Activated CD4-positive, alpha-beta T cell treated with anti-CD3 and anti-CD28 coated beads for 24 hours (primary cell): ENCODE data around the gene USP17L19.
"Not testable (repeated sequence)": the region's sequence is repeated elsewhere in the genome, so short reads cannot be mapped to it uniquely, and the experiment has no call there.

Source experiments
- DNase-seq, 2 donors: peaks; one replicate each; pipeline ENCODE4 v3.0.0-alpha.2; 2020; ENCODE audit warnings: low read depth in 2 of 2

The USP17L19 gene, protein sequence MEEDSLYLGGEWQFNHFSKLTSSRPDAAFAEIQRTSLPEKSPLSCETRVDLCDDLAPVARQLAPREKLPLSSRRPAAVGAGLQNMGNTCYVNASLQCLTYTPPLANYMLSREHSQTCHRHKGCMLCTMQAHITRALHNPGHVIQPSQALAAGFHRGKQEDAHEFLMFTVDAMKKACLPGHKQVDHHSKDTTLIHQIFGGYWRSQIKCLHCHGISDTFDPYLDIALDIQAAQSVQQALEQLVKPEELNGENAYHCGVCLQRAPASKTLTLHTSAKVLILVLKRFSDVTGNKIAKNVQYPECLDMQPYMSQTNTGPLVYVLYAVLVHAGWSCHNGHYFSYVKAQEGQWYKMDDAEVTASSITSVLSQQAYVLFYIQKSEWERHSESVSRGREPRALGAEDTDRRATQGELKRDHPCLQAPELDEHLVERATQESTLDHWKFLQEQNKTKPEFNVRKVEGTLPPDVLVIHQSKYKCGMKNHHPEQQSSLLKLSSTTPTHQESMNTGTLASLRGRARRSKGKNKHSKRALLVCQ

DNA sequence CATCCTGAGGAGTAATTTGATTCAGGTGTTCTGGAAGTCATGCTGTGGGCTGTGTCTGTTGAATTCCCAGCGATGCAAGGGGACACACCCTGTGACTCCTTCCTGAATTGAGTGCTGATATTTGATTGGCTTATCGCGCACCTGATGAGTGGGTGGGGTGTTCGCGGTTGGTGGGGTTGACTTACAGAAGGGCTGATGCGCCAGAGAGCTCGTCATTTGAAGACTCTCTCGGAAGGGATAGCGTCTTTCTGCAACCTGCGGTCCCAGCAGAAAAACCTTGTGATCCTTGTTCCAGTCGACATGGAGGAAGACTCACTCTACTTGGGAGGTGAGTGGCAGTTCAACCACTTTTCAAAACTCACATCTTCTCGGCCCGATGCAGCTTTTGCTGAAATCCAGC lies at the start of gene USP17L19:
USP17L19 (plus strand) TSS at position 301 of the 400 bp plus-strand sequence; CDS start at position 301, 0 bp downstream.
- DNase-seq: not testable (repeated sequence)

DNA sequence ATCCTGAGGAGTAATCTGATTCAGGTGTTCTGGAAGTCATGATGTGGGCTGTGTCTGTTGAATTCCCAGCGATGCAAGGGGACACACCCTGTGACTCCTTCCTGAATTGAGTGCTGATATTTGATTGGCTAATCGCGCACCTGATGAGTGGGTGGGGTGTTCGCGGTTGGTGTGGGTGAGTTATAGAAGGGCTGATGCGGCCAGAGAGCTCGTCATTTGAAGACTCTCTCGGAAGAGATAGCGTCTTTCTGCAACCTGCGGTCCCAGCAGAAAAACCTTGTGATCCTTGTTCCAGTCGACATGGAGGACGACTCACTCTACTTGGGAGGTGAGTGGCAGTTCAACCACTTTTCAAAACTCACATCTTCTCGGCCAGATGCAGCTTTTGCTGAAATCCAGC lies 42.8 kb upstream of the USP17L19 start, which contains the start of gene USP17L10:
USP17L10 (plus strand) TSS at position 301 of the 400 bp plus-strand sequence; CDS start at position 301, 0 bp downstream.
- DNase-seq: not testable (repeated sequence)

DNA sequence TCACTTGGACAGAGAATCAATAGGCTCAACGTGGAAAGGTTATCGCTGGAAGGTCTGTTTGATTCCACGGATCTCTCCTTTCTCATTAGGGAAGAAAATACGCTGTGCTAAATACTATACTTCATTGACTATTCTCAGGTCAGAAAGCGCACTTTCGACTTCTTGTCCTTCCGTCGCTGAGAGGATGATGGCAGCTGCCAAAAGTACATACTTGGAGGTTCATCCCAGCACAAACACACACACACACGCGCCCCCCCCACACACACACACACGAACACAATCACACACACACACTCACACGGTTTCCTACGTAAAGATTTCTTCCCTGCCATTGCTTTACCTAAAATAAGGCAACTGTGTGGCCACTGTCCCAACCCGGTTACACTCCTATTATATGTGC lies 38.5 kb upstream of the USP17L19 start:
- DNase-seq: not testable (repeated sequence)

DNA sequence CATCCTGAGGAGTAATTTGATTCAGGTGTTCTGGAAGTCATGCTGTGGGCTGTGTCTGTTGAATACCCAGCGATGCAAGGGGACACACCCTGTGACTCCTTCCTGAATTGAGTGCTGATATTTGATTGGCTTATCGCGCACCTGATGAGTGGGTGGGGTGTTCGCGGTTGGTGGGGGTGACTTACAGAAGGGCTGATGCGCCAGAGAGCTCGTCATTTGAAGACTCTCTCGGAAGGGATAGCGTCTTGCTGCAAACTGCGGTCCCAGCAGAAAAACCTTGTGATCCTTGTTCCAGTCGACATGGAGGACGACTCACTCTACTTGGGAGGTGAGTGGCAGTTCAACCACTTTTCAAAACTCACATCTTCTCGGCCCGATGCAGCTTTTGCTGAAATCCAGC lies 38.1 kb upstream of the USP17L19 start, which contains the start of gene USP17L11:
USP17L11 (plus strand) TSS at position 301 of the 400 bp plus-strand sequence; CDS start at position 301, 0 bp downstream.
- not testable (repeated sequence) for DNase-seq

DNA sequence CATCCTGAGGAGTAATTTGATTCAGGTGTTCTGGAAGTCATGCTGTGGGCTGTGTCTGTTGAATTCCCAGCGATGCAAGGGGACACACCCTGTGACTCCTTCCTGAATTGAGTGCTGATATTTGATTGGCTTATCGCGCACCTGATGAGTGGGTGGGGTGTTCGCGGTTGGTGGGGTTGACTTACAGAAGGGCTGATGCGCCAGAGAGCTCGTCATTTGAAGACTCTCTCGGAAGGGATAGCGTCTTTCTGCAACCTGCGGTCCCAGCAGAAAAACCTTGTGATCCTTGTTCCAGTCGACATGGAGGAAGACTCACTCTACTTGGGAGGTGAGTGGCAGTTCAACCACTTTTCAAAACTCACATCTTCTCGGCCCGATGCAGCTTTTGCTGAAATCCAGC lies 33.3 kb upstream of the USP17L19 start, which contains the start of gene USP17L12:
USP17L12 (plus strand) TSS at position 301 of the 400 bp plus-strand sequence; CDS start at position 301, 0 bp downstream.
- not testable (repeated sequence) for DNase-seq

DNA sequence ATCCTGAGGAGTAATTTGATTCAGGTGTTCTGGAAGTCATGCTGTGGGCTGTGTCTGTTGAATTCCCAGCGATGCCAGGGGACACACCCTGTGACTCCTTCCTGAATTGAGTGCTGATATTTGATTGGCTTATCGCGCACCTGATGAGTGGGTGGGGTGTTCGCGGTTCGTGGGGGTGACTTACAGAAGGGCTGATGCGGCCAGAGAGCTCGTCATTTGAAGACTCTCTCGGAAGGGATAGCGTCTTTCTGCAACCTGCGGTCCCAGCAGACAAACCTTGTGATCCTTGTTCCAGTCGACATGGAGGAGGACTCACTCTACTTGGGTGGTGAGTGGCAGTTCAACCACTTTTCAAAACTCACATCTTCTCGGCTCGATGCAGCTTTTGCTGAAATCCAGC lies 28.6 kb upstream of the USP17L19 start, which contains the start of gene USP17L13:
USP17L13 (plus strand) TSS at position 301 of the 400 bp plus-strand sequence; CDS start at position 301, 0 bp downstream.
- DNase-seq: not testable (repeated sequence)

DNA sequence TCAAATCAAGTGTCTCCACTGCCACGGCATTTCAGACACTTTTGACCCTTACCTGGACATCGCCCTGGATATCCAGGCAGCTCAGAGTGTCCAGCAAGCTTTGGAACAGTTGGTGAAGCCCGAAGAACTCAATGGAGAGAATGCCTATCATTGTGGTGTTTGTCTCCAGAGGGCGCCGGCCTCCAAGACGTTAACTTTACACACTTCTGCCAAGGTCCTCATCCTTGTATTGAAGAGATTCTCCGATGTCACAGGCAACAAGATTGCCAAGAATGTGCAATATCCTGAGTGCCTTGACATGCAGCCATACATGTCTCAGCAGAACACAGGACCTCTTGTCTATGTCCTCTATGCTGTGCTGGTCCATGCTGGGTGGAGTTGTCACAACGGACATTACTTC lies 22.9 kb upstream of the USP17L19 start:
- not testable (repeated sequence) for DNase-seq

DNA sequence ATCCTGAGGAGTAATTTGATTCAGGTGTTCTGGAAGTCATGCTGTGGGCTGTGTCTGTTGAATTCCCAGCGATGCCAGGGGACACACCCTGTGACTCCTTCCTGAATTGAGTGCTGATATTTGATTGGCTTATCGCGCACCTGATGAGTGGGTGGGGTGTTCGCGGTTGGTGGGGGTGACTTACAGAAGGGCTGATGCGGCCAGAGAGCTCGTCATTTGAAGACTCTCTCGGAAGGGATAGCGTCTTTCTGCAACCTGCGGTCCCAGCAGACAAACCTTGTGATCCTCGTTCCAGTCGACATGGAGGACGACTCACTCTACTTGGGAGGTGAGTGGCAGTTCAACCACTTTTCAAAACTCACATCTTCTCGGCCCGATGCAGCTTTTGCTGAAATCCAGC lies 19.1 kb upstream of the USP17L19 start, which contains the start of gene USP17L15:
USP17L15 (plus strand) TSS at position 301 of the 400 bp plus-strand sequence; CDS start at position 301, 0 bp downstream.
- DNase-seq: not testable (repeated sequence)

DNA sequence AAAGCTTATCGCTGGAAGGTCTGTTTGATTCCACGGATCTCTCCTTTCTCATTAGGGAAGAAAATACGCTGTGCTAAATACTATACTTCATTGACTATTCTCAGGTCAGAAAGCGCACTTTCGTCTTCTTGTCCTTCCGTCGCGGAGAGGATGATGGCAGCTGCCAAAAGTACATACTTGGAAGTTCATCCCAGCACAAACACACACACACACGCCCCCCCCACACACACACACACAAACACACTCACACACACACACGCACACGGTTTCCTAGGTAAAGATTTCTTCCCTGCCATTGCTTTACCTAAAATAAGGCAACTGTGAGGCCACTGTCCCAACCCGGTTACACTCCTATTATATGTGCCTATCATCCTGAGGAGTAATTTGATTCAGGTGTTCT lies 14.7 kb upstream of the USP17L19 start:
- DNase-seq: not testable (repeated sequence)

DNA sequence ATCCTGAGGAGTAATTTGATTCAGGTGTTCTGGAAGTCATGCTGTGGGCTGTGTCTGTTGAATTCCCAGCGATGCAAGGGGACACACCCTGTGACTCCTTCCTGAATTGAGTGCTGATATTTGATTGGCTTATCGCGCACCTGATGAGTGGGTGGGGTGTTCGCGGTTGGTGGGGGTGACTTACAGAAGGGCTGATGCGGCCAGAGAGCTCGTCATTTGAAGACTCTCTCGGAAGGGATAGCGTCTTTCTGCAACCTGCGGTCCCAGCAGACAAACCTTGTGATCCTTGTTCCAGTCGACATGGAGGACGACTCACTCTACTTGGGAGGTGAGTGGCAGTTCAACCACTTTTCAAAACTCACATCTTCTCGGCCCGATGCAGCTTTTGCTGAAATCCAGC lies 9.6 kb upstream of the USP17L19 start, which contains the start of gene USP17L17:
USP17L17 (plus strand) TSS at position 301 of the 400 bp plus-strand sequence; CDS start at position 301, 0 bp downstream.
- not testable (repeated sequence) for DNase-seq

DNA sequence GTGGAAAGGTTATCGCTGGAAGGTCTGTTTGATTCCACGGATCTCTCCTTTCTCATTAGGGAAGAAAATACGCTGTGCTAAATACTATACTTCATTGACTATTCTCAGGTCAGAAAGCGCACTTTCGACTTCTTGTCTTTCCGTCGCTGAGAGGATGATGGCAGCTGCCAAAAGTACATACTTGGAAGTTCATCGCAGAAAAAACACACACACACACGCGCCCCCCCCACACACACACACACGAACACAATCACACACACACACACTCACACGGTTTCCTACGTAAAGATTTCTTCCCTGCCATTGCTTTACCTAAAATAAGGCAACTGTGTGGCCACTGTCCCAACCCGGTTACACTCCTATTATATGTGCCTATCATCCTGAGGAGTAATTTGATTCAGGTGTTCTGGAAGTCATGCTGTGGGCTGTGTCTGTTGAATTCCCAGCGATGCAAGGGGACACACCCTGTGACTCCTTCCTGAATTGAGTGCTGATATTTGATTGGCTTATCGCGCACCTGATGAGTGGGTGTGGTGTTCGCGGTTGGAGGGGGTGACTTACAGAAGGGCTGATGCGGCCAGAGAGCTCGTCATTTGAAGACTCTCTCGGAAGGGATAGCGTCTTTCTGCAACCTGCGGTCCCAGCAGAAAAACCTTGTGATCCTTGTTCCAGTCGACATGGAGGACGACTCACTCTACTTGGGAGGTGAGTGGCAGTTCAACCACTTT lies 5.1 kb upstream of the USP17L19 start, which contains the start of gene USP17L18:
USP17L18 (plus strand) TSS at position 678 of the 728 bp plus-strand sequence; CDS start at position 678, 0 bp downstream.
- not testable (repeated sequence) for DNase-seq

DNA sequence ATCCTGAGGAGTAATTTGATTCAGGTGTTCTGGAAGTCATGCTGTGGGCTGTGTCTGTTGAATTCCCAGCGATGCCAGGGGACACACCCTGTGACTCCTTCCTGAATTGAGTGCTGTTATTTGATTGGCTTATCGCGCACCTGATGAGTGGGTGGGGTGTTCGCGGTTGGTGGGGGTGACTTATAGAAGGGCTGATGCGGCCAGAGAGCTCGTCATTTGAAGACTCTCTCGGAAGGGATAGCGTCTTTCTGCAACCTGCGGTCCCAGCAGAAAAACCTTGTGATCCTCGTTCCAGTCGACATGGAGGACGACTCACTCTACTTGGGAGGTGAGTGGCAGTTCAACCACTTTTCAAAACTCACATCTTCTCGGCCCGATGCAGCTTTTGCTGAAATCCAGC lies 4.6 kb downstream of the USP17L19 start, which contains the start of gene USP17L20:
USP17L20 (plus strand) TSS at position 301 of the 400 bp plus-strand sequence; CDS start at position 301, 0 bp downstream.
- not testable (repeated sequence) for DNase-seq

DNA sequence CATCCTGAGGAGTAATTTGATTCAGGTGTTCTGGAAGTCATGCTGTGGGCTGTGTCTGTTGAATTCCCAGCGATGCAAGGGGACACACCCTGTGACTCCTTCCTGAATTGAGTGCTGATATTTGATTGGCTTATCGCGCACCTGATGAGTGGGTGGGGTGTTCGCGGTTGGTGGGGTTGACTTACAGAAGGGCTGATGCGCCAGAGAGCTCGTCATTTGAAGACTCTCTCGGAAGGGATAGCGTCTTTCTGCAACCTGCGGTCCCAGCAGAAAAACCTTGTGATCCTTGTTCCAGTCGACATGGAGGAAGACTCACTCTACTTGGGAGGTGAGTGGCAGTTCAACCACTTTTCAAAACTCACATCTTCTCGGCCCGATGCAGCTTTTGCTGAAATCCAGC lies 9.4 kb downstream of the USP17L19 start, which contains the start of gene USP17L21:
USP17L21 (plus strand) TSS at position 301 of the 400 bp plus-strand sequence; CDS start at position 301, 0 bp downstream.
- DNase-seq: not testable (repeated sequence)

DNA sequence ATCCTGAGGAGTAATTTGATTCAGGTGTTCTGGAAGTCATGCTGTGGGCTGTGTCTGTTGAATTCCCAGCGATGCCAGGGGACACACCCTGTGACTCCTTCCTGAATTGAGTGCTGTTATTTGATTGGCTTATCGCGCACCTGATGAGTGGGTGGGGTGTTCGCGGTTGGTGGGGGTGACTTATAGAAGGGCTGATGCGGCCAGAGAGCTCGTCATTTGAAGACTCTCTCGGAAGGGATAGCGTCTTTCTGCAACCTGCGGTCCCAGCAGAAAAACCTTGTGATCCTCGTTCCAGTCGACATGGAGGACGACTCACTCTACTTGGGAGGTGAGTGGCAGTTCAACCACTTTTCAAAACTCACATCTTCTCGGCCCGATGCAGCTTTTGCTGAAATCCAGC lies 14.1 kb downstream of the USP17L19 start, which contains the start of gene USP17L22:
USP17L22 (plus strand) TSS at position 301 of the 400 bp plus-strand sequence; CDS start at position 301, 0 bp downstream.
- DNase-seq: not testable (repeated sequence)

DNA sequence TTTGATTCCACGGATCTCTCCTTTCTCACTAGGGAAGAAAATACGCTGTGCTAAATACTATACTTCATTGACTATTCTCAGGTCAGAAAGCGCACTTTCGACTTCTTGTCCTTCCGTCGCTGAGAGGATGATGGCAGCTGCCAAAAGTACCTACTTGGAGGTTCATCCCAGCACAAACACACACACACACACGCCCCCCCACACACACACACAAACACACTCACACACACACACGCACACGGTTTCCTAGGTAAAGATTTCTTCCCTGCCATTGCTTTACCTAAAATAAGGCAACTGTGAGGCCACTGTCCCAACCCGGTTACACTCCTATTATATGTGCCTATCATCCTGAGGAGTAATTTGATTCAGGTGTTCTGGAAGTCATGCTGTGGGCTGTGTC lies 18.5 kb downstream of the USP17L19 start:
- DNase-seq: not testable (repeated sequence)
